Endodermal cell (in vitro differentiated cells): ENCODE results near the gene PARVB. TPM values are rescaled to one million over a fixed set of nuclear protein-coding genes. Genes with fewer than 3 reads are reported as not detected.

Experiments used
- DNase-seq: peaks from one replicate; pipeline ENCODE4 v3.0.0-alpha.2; 2017
- H3K27ac ChIP-seq: 2 replicates; pipeline ENCODE4 v1.5.1; 2013; ENCODE audit warnings: mild to moderate bottlenecking, low read depth, low read length, moderate library complexity
- H3K27me3 ChIP-seq: 2 replicates; pipeline ENCODE4 v1.6.1; 2013; ENCODE audit warnings: mild to moderate bottlenecking, low read length, moderate library complexity; ENCODE audit not compliant: insufficient read depth, control insufficient read depth, poor library complexity, severe bottlenecking
- H3K36me3 ChIP-seq: 2 replicates; pipeline ENCODE4 v1.7.0; 2013; ENCODE audit warnings: mild to moderate bottlenecking, low read length, moderate library complexity; ENCODE audit not compliant: control insufficient read depth, insufficient read depth
- H3K4me1 ChIP-seq: one replicate; pipeline ENCODE4 v1.7.0; 2013; ENCODE audit warnings: low read length; ENCODE audit not compliant: control insufficient read depth, insufficient read depth
- H3K4me3 ChIP-seq: 2 replicates; pipeline ENCODE4 v1.5.1; 2013; ENCODE audit warnings: mild to moderate bottlenecking, low read length, moderate library complexity
- H3K9ac ChIP-seq: 2 replicates; pipeline ENCODE4 v1.6.1; 2013; ENCODE audit warnings: mild to moderate bottlenecking, low read length, moderate library complexity; ENCODE audit not compliant: poor library complexity, severe bottlenecking; ENCODE audit errors: extremely low read depth
- H3K9me3 ChIP-seq: 2 replicates; pipeline ENCODE4 v1.6.1; 2013; ENCODE audit warnings: mild to moderate bottlenecking, low read length, moderate library complexity; ENCODE audit not compliant: control insufficient read depth
- H3K27ac Mint-ChIP-seq: 2 replicates; pipeline ENCODE4 v1.8.0; 2020; ENCODE audit warnings: mixed read lengths
- H3K27me3 Mint-ChIP-seq: 2 replicates; pipeline ENCODE4 v1.8.0; 2021; ENCODE audit warnings: mild to moderate bottlenecking, mixed read lengths; ENCODE audit not compliant: insufficient read depth
- H3K36me3 Mint-ChIP-seq: 2 replicates; pipeline ENCODE4 v1.8.0; 2020; ENCODE audit warnings: low read depth, mixed read lengths
- H3K4me1 Mint-ChIP-seq: 2 replicates; pipeline ENCODE4 v1.8.0; 2020; ENCODE audit warnings: mixed read lengths
- H3K4me3 Mint-ChIP-seq: 2 replicates; pipeline ENCODE4 v1.8.0; 2020; ENCODE audit warnings: mild to moderate bottlenecking, moderate library complexity, mixed read lengths
- H3K9me3 Mint-ChIP-seq: 2 replicates; pipeline ENCODE4 v1.8.0; 2020; ENCODE audit warnings: mild to moderate bottlenecking, mixed read lengths
- CTCF ChIP-seq: fragments of 200-600 bp; sonication (generic); conservative IDR thresholded peaks from 2 replicates; pipeline ENCODE4 v1.5.0; 2021; ENCODE audit warnings: antibody characterized with exemption, mild to moderate bottlenecking
- WGBS, 2 experiments: methylation state at CpG; one replicate each; pipeline versions ENCODE4 v1.1.5 to v1.1.7; 2013; ENCODE audit warnings: missing lambda C conversion rate in 2 of 2, mixed read lengths in 1 of 2; ENCODE audit not compliant: insufficient coverage in 1 of 2, insufficient read length in 1 of 2; 5-methylcytosine and 5-hydroxymethylcytosine counted together
- total RNA-seq, 2 donors: library from RNA; stranded (reverse); fragmentation: NEBNext Ultra II Directional in 1 of 2; extraction: Animal tissue kit (Norgen Biotek cat#: 25700) in 1 of 2; gene quantifications; 2 replicates in 1 of 2; 3 replicates in 1 of 2; pipeline ENCODE4 v1.2.1, GENCODE V29; 2021

PARVB gene
- total RNA-seq, 2 donors from 2014 or later = 29.6 to 32.3 TPM

- peaks cover 24% of the 10 kb centered on the region for H3K4me1 Mint-ChIP-seq
- Histone ChIP-seq H3K9ac (no peak overlapping the region), H3K4me3 (no peak overlapping the region), H3K36me3 (peaks cover 3% of the 10 kb centered on the region), H3K27me3 (no peaks in the 10 kb centered on the region), H3K4me1 (peaks cover 12% of the 10 kb centered on the region), H3K27ac (no peak overlapping the region), H3K9me3 (peaks cover 4% of the 10 kb centered on the region)
- H3K4me3 Mint-ChIP-seq = no peak overlapping the region
- WGBS, 2 experiments = 90 to 98% methylated on average over 10 to 13 of the region's 13 CpGs
- peaks cover 32% of the 10 kb centered on the region for H3K36me3 Mint-ChIP-seq
- DNase-seq = no peak
- H3K9me3 Mint-ChIP-seq = peaks cover 12% of the 10 kb centered on the region
- H3K27me3 Mint-ChIP-seq = no peaks in the 10 kb centered on the region
- no peak for TF ChIP-seq CTCF
- no peak overlapping the region for H3K27ac Mint-ChIP-seq
Measured at GRCh38 chr22:44103735-44104480, 79.8 kb downstream of the PARVB start.

- H3K4me3 Mint-ChIP-seq = no peak overlapping the region
Measured at GRCh38 chr22:44107340-44107739, 83.2 kb downstream of the PARVB start.

GRCh38 chr22:44108076-44108475 is 84.0 kb downstream of the PARVB start:
- WGBS, 2 experiments = 80 to 89% methylated on average over 2 of the region's 2 CpGs
- Mint-ChIP-seq H3K27ac (peak overlapping the region; percentile 81), H3K4me3 (no peak overlapping the region), H3K9me3 (peaks cover 12% of the 10 kb centered on the region), H3K4me1 (peaks cover 33% of the 10 kb centered on the region), H3K27me3 (no peaks in the 10 kb centered on the region), H3K36me3 (peaks cover 20% of the 10 kb centered on the region)
- Histone ChIP-seq H3K4me3 (no peak overlapping the region), H3K36me3 (peaks cover 3% of the 10 kb centered on the region), H3K27ac (peak overlapping the region; percentile 44), H3K27me3 (no peaks in the 10 kb centered on the region), H3K4me1 (peaks cover 12% of the 10 kb centered on the region), H3K9me3 (no peaks in the 10 kb centered on the region), H3K9ac (no peak overlapping the region)
- no peak for DNase-seq
- no peak for TF ChIP-seq CTCF

More at GRCh38 chr22:44107340-44107739, 83.2 kb downstream of the PARVB start:
- no peak for TF ChIP-seq CTCF
- H3K4me1 Mint-ChIP-seq = peaks cover 32% of the 10 kb centered on the region
- WGBS, 2 experiments = 23 to 61% methylated on average over 2 to 6 of the region's 6 CpGs
- H3K36me3 ChIP-seq = peaks cover 3% of the 10 kb centered on the region
- H3K9me3 ChIP-seq = no peaks in the 10 kb centered on the region
- peak; percentile 89 for DNase-seq
- H3K27ac Mint-ChIP-seq = peak overlapping the region; percentile 44
- no peak overlapping the region for H3K27ac ChIP-seq
- H3K36me3 Mint-ChIP-seq = peaks cover 25% of the 10 kb centered on the region
- peaks cover 12% of the 10 kb centered on the region for H3K4me1 ChIP-seq
- no peaks in the 10 kb centered on the region for H3K27me3 ChIP-seq
- no peaks in the 10 kb centered on the region for H3K27me3 Mint-ChIP-seq
- no peak overlapping the region for H3K9ac ChIP-seq
- H3K9me3 Mint-ChIP-seq = peaks cover 12% of the 10 kb centered on the region
- no peak overlapping the region for H3K4me3 ChIP-seq
